ENCODE measurements around the gene PPP6R1. TPM values are rescaled to one million over a fixed set of nuclear protein-coding genes. Genes with fewer than 3 reads are reported as not detected.

PPP6R1 gene
- polyA plus RNA-seq, 6 donors from 2014 or later, result 21.4 to 81.1 (median 41.1) TPM

DNA sequence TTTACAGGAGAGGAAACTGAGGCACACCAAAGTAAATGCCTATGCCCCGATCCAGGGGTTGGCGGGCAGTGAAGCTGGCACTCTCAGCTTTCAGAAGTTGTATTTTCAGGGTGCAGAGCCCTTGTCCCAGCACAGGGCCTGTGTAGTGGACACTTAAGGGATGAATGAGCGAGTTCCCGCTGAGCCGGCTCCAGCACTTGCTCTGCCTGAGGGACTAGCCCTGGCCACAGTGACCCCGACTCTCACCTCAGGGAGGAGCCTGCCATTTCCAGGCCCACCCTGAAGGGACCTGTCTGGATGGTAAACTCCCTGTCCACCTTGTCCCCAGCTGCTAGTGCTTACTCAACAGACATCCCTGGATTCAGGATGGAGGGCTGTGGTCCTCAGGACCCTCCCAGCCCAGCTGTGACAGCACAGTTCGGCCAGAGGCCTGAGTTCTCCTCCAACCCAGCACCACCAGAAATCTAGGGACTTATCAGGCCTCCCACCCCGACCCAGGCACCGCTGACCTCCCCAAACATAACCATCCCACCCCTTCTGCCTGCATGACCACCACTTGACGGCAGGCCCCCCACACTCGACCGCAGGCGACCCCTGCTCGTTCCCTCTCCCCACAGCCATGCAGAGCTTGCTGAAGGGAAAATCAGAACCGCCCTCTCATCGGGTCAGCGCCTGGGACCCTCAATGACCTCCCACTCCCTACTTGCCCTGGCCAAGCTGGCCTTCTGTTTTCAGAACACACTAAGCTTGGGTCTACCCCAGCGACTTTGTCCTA is 8.4 kb downstream of the PPP6R1 start:
- H3K4me1 Mint-ChIP-seq, result peaks cover 53 to 69% (median 61%) of the 10 kb centered on the region in 3 donors
- H3K9me3 Mint-ChIP-seq, result no peaks in the 10 kb centered on the region
- DNase-seq (no peak), ATAC-seq (ENCODE audit: low read depth in 2 of 2) (no peak)
- no peaks in the 10 kb centered on the region for H3K27me3 Mint-ChIP-seq
- peak overlapping the region in 7 of 8 donors; percentile 62 to 100 (median 96) for H3K4me3 Mint-ChIP-seq
- H3K36me3 Mint-ChIP-seq, result peaks cover 0 to 6% of the 10 kb centered on the region in 2 donors
- peak overlapping the region; percentile 27 to 100 (median 96) for H3K27ac Mint-ChIP-seq

- ATAC-seq (ENCODE audit: low read depth in 2 of 2) (no peak), DNase-seq (no peak)
- Mint-ChIP-seq H3K27me3 (no peaks in the 10 kb centered on the region), H3K27ac (no peak overlapping the region), H3K9me3 (no peaks in the 10 kb centered on the region), H3K4me1 (peaks cover 47 to 63% (median 55%) of the 10 kb centered on the region in 3 donors), H3K4me3 (peak overlapping the region in 1 of 8 donors; percentile 61), H3K36me3 (peaks cover 0 to 6% of the 10 kb centered on the region in 2 donors)
These were observed 9.0 kb downstream of the PPP6R1 start for GRCh38 chr19:55249841-55250240.

GRCh38 chr19:55248704-55249103 is 10.1 kb downstream of the PPP6R1 start:
- peak overlapping the region in 6 of 8 donors; percentile 10 to 80 (median 30) for H3K4me3 Mint-ChIP-seq
- no peak for ATAC-seq (ENCODE audit: low read depth in 2 of 2)
- peaks cover 0 to 14% of the 10 kb centered on the region in 2 donors for H3K36me3 Mint-ChIP-seq
- H3K27ac Mint-ChIP-seq, result peak overlapping the region in 3 of 6 donors; percentile 69 to 85 (median 76)
- H3K4me1 Mint-ChIP-seq, result peaks cover 36 to 54% (median 44%) of the 10 kb centered on the region in 3 donors
- no peak for DNase-seq
- H3K9me3 Mint-ChIP-seq, result no peaks in the 10 kb centered on the region
- no peaks in the 10 kb centered on the region for H3K27me3 Mint-ChIP-seq

GRCh38 chr19:55248166-55248675 is 10.6 kb downstream of the PPP6R1 start:
- peak overlapping the region in 6 of 8 donors; percentile 10 to 80 (median 30) for H3K4me3 Mint-ChIP-seq
- H3K27ac Mint-ChIP-seq, result peak overlapping the region in 3 of 6 donors; percentile 9 to 44 (median 38)

DNA sequence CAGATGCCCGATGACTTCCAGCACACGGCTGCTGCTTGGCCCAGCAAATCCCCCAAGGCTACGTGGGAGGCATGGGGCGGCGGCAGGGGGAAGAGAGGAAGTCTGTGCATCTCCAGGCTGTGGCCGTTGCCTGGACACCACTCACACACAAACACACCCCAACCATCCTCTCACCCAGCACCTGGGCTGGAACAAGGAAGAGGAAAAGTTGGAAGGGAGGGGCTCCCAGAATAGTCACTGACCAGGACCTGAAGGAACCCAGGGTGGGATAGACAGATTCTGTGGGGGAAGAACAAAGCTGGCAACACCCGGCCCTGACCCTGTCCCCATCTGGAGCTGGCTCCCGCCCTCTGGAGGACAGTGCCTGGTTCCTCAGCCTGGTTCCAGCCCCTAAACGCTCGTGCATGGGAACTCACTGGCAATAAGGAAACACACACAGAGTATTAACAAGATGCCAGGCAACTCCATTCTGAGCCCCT is 11.2 kb downstream of the PPP6R1 start:
- H3K27me3 Mint-ChIP-seq, result no peaks in the 10 kb centered on the region
- H3K9me3 Mint-ChIP-seq, result no peaks in the 10 kb centered on the region
- peaks cover 34 to 46% (median 36%) of the 10 kb centered on the region in 3 donors for H3K4me1 Mint-ChIP-seq
- H3K4me3 Mint-ChIP-seq, result peak overlapping the region in 3 of 8 donors; percentile 12 to 71 (median 47)
- no peak for DNase-seq
- peaks cover 0 to 19% of the 10 kb centered on the region in 2 donors for H3K36me3 Mint-ChIP-seq
- no peak for ATAC-seq (ENCODE audit: low read depth in 2 of 2)
- H3K27ac Mint-ChIP-seq, result peak overlapping the region in 3 of 6 donors; percentile 9 to 67 (median 33)

More at GRCh38 chr19:55248166-55248675, 10.6 kb downstream of the PPP6R1 start:
- H3K36me3 Mint-ChIP-seq, result peaks cover 0 to 14% of the 10 kb centered on the region in 2 donors
- no peak for DNase-seq
- H3K27me3 Mint-ChIP-seq, result no peaks in the 10 kb centered on the region
- peaks cover 31 to 49% (median 39%) of the 10 kb centered on the region in 3 donors for H3K4me1 Mint-ChIP-seq
- H3K9me3 Mint-ChIP-seq, result no peaks in the 10 kb centered on the region
- no peak for ATAC-seq (ENCODE audit: low read depth in 2 of 2)

- no peak for DNase-seq
- no peak overlapping the region for H3K27ac Mint-ChIP-seq
- peaks cover 0 to 22% of the 10 kb centered on the region in 2 donors for H3K36me3 Mint-ChIP-seq
- no peak overlapping the region for H3K4me3 Mint-ChIP-seq
- H3K9me3 Mint-ChIP-seq, result no peaks in the 10 kb centered on the region
- peaks cover 30 to 38% (median 32%) of the 10 kb centered on the region in 3 donors for H3K4me1 Mint-ChIP-seq
- ATAC-seq (ENCODE audit: low read depth in 2 of 2), result no peak
- no peaks in the 10 kb centered on the region for H3K27me3 Mint-ChIP-seq
These were observed 12.1 kb downstream of the PPP6R1 start for GRCh38 chr19:55246462-55247451.

- Mint-ChIP-seq H3K4me1 (peaks cover 16 to 24% (median 19%) of the 10 kb centered on the region in 3 donors), H3K27me3 (no peaks in the 10 kb centered on the region), H3K9me3 (no peaks in the 10 kb centered on the region), H3K36me3 (peaks cover 0 to 16% of the 10 kb centered on the region in 2 donors), H3K27ac (no peak overlapping the region), H3K4me3 (no peak overlapping the region)
- no peak for ATAC-seq (ENCODE audit: low read depth in 2 of 2)
- no peak for DNase-seq
These were observed 13.4 kb downstream of the PPP6R1 start for GRCh38 chr19:55245236-55245904.

GRCh38 chr19:55244004-55244680 is 14.7 kb downstream of the PPP6R1 start:
- Mint-ChIP-seq H3K36me3 (peaks cover 0 to 16% of the 10 kb centered on the region in 2 donors), H3K27ac (no peak overlapping the region), H3K9me3 (no peaks in the 10 kb centered on the region), H3K4me3 (no peak overlapping the region), H3K4me1 (peaks cover 12 to 20% (median 18%) of the 10 kb centered on the region in 3 donors), H3K27me3 (no peaks in the 10 kb centered on the region)
- DNase-seq, result no peak
- ATAC-seq (ENCODE audit: low read depth in 2 of 2), result no peak

DNA sequence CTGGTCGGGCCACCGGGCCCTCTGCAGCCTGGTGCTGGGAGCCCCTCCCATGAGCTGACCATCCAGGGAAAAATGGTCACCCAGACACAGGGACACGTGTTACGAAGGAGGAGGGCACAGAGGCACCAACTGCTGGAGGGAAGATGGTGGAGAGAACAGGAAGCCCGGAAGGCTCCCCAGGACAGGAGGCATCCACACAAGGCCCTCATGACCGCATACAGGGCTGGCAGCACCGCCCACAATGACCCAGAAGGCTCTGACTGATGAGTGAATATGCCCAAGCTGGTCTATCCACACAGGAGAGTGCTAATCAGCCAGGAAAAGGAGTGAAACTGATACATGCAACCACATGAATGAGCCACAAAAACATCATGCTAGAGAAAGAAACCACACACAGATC is 16.3 kb downstream of the PPP6R1 start:
- peaks cover 0 to 5% (median 4%) of the 10 kb centered on the region in 3 donors for H3K4me1 Mint-ChIP-seq
- ATAC-seq (ENCODE audit: low read depth in 2 of 2), result no peak
- no peaks in the 10 kb centered on the region for H3K27me3 Mint-ChIP-seq
- DNase-seq, result no peak
- no peaks in the 10 kb centered on the region for H3K9me3 Mint-ChIP-seq
- H3K36me3 Mint-ChIP-seq, result peaks cover under 1 to 16% of the 10 kb centered on the region in 2 donors
- H3K27ac Mint-ChIP-seq, result peak overlapping the region in 2 of 6 donors; percentile 12 to 20
- no peak overlapping the region for H3K4me3 Mint-ChIP-seq

DNA sequence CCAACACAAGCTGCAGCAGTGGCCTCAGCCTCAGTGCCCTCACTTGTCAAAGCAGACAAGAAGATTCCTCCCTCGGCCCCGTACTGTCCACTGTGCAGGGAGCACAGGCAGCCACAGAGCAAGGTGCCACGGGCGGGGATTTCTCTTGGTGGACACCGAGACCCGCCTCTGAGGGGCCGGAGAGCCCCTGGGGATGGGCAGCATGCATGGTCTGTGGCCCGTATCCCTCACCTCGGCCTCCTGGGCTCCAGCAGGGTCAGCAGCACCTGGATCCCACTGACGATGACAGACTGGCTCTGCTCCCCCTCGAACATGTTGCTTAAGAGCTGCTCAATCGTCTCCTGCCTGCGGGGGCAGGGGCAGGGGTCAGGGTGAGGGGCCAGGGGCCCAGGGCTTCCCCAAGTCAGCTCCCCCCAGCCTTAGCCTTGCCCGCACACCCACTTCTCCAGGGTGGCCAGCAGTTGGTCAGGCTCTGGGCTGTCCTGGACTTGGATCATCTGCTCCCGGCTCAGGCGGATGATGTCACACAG is 16.8 kb downstream of the PPP6R1 start:
- Mint-ChIP-seq H3K27me3 (no peaks in the 10 kb centered on the region), H3K4me3 (no peak overlapping the region), H3K4me1 (peaks cover 0 to 5% (median 4%) of the 10 kb centered on the region in 3 donors), H3K9me3 (no peaks in the 10 kb centered on the region), H3K36me3 (peaks cover 6 to 21% of the 10 kb centered on the region in 2 donors), H3K27ac (no peak overlapping the region)
- DNase-seq (no peak), ATAC-seq (ENCODE audit: low read depth in 2 of 2) (no peak)

DNA sequence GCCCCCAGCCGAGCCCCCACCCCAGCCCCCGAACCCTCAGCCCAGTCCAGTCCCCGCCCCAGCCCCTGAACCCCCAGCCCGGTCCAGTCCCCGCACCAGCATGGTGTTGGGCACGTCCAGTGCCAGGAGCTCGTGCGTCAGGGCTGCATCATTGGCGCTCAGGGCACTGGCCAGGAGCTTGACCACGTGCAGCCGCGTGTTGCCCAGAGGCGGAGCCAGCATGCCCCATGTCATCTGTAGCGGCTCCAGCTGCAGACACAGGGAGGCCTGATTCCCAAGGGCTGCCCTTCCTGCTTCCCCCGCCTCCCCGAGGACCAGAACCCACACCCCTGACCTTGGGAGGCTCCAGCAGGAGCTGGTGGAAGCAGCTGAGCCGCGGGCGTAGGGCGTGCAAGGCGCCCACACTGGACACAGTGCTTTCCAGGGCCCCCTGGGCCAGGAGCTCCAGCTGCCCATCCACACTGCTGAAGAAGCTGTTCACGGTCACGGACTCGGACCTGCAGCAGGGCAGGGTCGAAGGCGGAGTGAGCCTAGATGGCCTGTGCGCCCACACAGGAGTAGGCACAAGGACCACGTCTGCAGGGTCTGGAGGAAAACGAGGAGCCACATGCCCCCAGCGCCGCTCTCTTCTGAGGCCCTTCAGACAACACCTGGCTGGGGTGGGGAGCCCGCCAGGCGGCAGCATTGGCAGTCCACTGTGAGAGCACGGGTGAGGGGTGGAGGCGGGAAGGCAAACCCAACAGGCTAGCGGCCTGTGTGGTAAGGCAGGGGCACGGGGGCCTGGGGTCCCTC is 17.5 kb downstream of the PPP6R1 start:
- no peaks in the 10 kb centered on the region for H3K9me3 Mint-ChIP-seq
- no peaks in the 10 kb centered on the region for H3K27me3 Mint-ChIP-seq
- no peak for ATAC-seq (ENCODE audit: low read depth in 2 of 2)
- H3K4me3 Mint-ChIP-seq, result no peak overlapping the region
- no peak overlapping the region for H3K27ac Mint-ChIP-seq
- peaks cover 4 to 5% (median 5%) of the 10 kb centered on the region in 3 donors for H3K4me1 Mint-ChIP-seq
- peaks cover 6 to 27% of the 10 kb centered on the region in 2 donors for H3K36me3 Mint-ChIP-seq
- no peak for DNase-seq
